Dermis blood vessel endothelial cell (primary cell): ENCODE data around the gene NEIL3. TPM values are rescaled to one million over a fixed set of nuclear protein-coding genes. Genes with fewer than 3 reads are reported as not detected.

Experiments
- DNase-seq: peaks from one replicate; pipeline ENCODE4 v3.0.0; 2010
- total RNA-seq: library from RNA; depleted of rRNA; stranded (reverse); fragments of >200 nt; gene quantifications from 2 replicates; pipeline ENCODE4 v1.2.3, GENCODE V29; 2014

The NEIL3 gene
- total RNA-seq: 2.4 and 6.8 TPM in 2 replicates

GRCh38 chr4:177309522-177310371 is at the start of gene NEIL3:
Gene NEIL3, plus strand, starts transcription at chr4:177309874. Its CDS starts 80 bp downstream, at chr4:177309954.
- DNase-seq: peak; percentile 95

- no peak for DNase-seq
Measured at GRCh38 chr4:177263818-177264217, 45.9 kb upstream of the NEIL3 start.

DNA sequence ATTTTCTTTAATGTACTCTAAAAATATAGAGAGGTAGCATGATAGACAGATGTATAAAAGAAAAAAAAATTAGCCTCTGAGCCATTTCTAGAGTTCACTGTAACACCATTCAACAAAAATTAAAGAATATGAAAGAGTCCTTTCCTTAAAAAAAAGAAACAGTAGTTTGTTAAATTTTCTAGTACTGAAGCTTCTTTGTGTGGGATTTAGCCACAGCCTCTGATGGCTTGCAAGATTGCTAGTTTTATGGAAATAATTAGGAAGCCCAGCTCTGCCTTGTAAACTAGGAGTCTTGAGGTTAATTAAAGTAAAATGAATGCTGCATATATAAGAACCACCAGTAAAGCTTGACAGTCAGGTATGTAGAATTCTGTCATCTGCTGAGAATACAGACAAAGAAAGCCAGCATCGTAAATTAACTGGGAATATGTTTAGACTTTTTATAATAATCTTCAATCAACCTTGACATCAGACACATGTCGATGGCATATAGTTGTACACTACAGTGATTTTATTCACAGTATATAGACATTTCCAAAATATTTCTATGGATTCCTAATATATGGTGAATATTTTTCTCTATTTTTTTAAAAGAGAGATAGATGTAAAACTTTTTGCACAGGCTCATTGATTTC is 44.8 kb upstream of the NEIL3 start:
- DNase-seq: no peak

- no peak for DNase-seq
Measured at GRCh38 chr4:177265729-177266128, 43.9 kb upstream of the NEIL3 start.

DNA sequence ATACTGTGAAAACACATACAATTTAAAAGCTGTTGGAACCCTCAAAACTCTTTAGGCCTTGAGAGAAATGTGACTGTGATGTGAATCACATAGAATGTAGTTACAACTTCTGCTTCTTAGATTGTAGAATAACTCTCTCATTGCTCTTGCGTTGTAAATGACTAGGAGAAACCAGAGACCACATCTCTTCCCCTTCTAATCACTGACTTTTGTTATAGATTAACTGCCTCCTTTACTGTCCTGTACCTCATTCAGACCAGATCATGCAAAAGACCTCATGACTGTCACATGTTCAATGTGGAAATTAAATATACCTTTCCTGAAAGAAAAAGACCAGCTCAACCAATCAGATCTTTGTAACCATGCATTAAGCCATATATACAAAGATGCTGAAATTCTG is 43.2 kb upstream of the NEIL3 start:
- no peak for DNase-seq

- no peak for DNase-seq
Measured at GRCh38 chr4:177267911-177268310, 41.8 kb upstream of the NEIL3 start.

DNA sequence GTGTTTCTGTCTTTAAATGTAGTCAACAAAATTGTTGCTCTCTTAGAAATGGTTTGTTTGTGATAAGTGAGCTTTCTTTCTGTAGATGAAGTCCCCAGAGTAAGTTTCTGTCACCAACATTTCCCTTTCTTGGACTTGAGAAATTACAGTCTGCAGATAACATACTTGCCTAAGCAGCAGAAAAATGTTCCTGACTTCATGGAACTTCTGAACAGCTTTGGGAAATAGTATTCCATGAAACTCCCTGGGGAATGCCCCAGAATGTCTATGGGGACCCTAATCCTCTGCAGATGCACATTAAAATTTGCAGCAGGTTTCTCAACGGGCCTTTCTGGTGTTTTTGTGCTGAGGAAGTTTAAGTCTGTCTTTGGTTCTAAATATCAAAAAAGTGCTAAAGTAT is 38.6 kb upstream of the NEIL3 start:
- no peak for DNase-seq

GRCh38 chr4:177271915-177272766 is 37.5 kb upstream of the NEIL3 start:
- DNase-seq: no peak

GRCh38 chr4:177275999-177276398 is 33.7 kb upstream of the NEIL3 start:
- DNase-seq: no peak

- DNase-seq: no peak
Measured at GRCh38 chr4:177281351-177281909, 28.2 kb upstream of the NEIL3 start.

DNA sequence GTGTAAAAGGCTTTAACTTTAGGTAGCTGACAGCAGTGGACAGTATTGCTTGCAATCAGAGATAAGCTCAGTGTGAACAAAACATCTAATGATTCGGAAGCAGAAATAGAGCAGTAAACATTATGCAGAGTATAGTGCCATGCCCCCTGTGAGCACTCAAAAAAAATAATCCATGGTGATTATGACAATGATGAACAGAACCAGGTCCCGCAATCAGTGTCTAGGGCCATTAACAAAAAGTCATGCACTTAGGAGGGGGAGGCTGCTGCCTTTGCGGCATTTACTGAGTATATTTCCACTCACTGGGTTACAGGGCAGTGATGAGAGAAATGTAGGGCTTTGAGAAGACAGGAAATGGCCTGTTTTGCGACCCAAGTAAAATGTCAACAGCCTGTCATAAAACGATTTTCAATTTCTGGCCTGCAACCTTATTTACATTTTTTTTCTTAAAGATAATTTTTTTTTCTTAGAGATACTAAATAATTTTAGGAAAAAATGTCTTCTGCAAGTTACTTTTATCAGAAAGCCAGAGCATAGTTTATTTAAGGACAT is 27.3 kb upstream of the NEIL3 start:
- DNase-seq: no peak

GRCh38 chr4:177283167-177283566 is 26.5 kb upstream of the NEIL3 start:
- no peak for DNase-seq

DNA sequence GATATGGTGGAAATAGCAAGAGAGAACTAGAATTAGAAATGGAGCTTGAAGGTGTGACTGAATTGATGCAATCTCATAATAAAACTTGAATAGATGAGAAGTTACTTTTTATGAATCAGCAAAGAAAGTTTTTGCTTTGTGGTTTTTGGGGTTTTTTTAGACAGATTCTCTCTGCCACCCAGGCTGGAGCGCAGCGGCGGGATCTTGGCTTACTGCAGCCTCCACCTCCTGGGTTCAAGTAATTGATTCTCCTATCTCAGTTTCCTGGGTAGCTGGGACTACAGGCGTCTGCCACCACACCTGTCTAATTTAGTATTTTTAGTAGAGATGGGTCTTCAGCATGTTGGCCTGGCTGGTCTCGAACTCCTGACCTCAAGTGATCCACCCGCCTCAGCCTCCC is 23.7 kb upstream of the NEIL3 start:
- DNase-seq: no peak

GRCh38 chr4:177287255-177287654 is 22.4 kb upstream of the NEIL3 start:
- DNase-seq: no peak

DNA sequence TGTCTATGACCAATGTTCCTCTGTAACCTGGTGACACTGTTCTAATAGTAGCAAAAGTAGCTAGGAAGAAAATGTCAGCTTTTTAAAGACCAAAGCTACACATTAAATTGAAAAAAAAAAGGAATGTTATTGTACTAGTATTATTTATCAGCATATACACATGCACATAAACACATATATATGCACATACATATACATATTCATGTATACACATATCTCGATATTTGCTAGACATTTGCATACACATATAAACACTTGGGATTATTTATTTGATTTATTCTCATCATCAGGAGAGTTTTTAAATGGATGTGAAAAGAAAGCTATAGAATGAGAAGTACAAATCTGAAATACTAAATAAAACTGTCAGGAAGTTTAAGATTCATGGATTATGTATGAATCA is 21.3 kb upstream of the NEIL3 start:
- no peak for DNase-seq

- no peak for DNase-seq
Measured at GRCh38 chr4:177290780-177291179, 18.9 kb upstream of the NEIL3 start.

DNA sequence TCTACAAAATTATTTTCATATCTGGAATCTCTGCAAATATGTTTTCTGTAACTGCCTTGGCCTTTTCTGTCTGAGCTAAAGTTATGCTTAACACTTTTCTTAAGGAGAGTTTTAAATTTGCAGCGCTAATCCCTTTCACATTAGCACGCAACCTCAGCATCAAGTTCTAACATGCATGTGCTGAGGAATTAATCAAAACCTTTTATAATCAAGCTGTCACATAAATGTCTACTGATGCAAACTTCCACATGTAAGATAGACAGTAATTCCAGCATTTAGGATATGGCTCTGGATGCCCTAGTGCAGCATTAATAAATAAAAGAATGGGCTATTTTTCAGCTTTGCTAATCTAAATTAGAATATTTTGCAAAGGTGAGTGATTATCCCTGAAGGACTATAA is 17.5 kb upstream of the NEIL3 start:
- no peak for DNase-seq

DNA sequence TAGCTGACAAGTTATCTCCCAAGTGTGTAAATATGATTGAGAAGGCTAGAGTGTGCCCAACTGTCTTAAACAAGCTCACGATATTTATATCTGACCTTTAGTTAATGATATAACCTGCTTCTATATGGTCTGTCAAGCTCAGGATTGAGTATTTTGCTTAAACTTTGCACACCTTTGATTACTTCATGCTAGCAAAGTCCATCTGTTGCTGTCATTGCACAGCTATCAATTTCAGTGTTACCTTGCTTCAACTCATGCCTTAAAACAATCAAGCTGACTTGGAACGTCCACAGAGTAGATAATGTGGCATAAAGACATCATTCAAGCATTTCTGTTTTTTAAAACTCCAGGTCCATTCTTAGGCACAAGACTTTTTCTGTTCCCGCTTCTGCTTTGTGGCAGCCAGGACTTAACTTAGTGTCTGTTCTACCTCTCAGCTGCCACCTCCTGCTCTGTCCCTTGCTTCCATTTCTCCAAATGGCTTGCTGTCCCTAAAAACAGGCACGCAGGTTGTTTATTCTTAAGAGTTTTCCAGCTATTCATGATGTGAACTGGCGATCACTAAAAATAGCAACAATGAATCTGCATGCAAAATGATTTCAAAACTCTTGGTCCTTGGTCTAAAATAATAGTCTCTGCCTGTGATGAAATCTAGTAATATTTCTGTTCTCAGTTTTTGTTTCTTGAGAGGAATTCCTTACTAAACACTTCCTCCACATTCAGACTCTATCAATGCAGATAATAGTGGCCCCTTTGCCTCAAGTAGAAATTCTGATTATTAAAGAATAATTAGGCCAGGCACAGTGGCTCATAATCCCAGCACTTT is 16.3 kb upstream of the NEIL3 start:
- DNase-seq: no peak

DNA sequence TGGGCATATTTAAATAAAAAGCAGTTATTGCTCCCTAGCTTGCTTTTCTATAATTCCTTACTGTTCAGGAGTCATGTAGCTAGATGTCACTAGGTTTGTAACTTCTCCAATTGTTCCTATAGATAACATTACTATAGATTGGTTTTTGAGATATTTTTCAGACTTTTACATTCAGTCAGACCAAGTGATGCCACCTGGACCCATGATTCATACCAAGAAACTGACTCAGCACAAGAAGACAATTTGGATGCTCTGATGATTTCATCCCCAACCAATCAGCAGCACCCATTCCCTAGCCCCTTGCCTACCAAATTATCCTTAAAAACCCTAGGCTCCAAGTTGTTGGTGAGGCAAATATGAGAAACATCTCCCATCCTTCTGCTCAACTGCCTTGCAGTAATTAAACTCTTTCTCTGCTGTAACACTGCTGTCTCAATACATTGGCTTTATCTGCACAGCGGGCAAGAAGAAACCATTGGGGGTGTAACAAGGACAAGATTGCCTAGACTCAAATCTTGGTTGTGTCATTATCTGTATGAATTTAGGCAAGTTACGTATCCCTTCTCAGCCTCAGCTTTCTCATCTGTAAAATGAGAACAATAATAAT is 11.8 kb upstream of the NEIL3 start:
- DNase-seq: no peak

DNA sequence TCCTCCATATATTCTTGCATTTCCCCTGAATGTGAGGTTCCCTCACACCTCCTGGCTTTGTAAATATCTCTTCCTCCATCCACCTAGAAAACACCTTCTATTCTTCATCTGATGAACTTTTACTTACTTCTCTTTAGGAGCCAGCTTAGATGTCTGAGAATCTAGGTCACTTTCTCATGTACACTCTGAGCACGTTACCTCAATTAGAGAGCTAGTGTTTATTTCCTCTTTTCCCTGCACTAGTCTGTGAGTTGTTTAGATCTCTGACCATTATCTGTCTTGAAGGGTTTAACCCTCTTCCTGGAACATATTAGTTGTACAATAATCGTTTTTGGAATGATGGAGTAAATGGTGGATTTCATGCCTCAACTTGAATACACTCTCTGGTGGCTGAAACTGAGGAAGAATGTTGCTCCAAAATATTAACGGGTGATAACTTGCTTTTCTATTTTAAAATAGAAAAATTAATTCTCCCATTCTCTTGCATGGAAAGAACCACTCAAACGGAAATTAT is 8.5 kb upstream of the NEIL3 start:
- no peak for DNase-seq
